NB4 (cell line): ENCODE measurements around the gene AARSD1.
"Not testable (repeated sequence)": the region's sequence is repeated elsewhere in the genome, so short reads cannot be mapped to it uniquely, and the experiment has no call there.

Experiments
- MAX ChIP-seq: IDR thresholded peaks from 2 replicates; pipeline ENCODE4 v1.6.1; 2011; ENCODE audit warnings: low read depth, low read length
- MYC ChIP-seq: IDR thresholded peaks from 2 replicates; pipeline ENCODE4 v1.6.1; 2011; ENCODE audit warnings: low read depth, low read length
- TF ChIP-seq, protein P1 (sequence below): IDR thresholded peaks from one replicate; pipeline ENCODE4 v1.5.1; 2012; ENCODE audit warnings: low read depth, low read length

GRCh38 chr17:42993913-42994312 is 29.7 kb upstream of the AARSD1 start:
- TF ChIP-seq, protein P1, sequence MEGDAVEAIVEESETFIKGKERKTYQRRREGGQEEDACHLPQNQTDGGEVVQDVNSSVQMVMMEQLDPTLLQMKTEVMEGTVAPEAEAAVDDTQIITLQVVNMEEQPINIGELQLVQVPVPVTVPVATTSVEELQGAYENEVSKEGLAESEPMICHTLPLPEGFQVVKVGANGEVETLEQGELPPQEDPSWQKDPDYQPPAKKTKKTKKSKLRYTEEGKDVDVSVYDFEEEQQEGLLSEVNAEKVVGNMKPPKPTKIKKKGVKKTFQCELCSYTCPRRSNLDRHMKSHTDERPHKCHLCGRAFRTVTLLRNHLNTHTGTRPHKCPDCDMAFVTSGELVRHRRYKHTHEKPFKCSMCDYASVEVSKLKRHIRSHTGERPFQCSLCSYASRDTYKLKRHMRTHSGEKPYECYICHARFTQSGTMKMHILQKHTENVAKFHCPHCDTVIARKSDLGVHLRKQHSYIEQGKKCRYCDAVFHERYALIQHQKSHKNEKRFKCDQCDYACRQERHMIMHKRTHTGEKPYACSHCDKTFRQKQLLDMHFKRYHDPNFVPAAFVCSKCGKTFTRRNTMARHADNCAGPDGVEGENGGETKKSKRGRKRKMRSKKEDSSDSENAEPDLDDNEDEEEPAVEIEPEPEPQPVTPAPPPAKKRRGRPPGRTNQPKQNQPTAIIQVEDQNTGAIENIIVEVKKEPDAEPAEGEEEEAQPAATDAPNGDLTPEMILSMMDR = not testable (repeated sequence)
- not testable (repeated sequence) for TF ChIP-seq MYC, MAX
